Occipital lobe (tissue), 2 donors: ENCODE measurements around the gene DOCK10. TPM values are rescaled to one million over a fixed set of nuclear protein-coding genes. Genes with fewer than 3 reads are reported as not detected.

Experiments
- DNase-seq: peaks from one replicate; lab custom pipeline; 2025; lab: John Stamatoyannopoulos, UW
- total RNA-seq: library from RNA; depleted of rRNA; stranded (reverse); fragments of >200 nt; gene quantifications from one replicate; pipeline ENCODE4 v1.2.3, GENCODE V29; 2014

The DOCK10 gene
- total RNA-seq, 1 donor from 2014 or later = 8.3 TPM

GRCh38 chr2:224837558-224837957 is 204.7 kb downstream of the DOCK10 start:
- DNase-seq = no peak

DNA sequence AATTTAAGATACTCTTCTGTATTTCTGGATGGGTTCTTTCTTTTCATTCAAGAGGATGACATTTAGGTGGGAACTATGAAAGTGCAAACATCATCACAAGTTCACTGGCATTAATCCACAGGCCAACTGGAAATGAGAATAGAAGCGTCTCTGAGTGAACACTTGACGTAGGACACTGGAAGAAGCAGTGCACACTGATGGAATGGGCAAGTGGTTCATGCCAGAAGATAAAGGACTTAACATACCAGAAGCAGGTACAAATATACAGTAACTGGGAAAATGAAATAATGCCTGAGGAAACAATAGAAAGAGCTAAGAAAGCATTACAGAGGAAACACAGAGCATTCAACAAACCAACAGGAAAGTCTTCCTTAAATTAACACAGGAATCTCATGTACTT is 205.2 kb downstream of the DOCK10 start:
- no peak for DNase-seq

GRCh38 chr2:224836263-224836662 is 206.0 kb downstream of the DOCK10 start:
- no peak for DNase-seq

- DNase-seq = no peak
Observed at GRCh38 chr2:224835405-224835804, 206.9 kb downstream of the DOCK10 start.

- DNase-seq = no peak
Observed at GRCh38 chr2:224833986-224834385, 208.3 kb downstream of the DOCK10 start.

DNA sequence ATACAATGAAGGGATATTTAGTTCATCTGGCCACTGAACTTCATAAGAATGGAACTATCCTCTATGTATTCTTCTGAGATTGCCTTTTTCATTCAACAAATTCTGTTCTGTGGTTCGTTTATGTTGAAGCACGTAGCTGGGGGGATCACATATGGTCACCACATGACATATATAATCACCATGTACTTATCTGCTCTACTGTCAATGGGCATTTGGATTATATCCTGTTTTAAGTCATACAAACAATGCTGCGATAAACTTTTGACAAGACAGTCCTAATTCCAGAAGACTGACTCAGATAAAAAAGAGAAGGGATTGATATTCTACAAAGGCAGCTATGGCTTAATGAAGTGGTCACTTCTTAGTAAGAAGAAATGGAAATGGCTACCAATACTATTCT is 210.1 kb downstream of the DOCK10 start:
- DNase-seq = no peak

- no peak for DNase-seq
Observed at GRCh38 chr2:224831530-224831929, 210.7 kb downstream of the DOCK10 start.

DNA sequence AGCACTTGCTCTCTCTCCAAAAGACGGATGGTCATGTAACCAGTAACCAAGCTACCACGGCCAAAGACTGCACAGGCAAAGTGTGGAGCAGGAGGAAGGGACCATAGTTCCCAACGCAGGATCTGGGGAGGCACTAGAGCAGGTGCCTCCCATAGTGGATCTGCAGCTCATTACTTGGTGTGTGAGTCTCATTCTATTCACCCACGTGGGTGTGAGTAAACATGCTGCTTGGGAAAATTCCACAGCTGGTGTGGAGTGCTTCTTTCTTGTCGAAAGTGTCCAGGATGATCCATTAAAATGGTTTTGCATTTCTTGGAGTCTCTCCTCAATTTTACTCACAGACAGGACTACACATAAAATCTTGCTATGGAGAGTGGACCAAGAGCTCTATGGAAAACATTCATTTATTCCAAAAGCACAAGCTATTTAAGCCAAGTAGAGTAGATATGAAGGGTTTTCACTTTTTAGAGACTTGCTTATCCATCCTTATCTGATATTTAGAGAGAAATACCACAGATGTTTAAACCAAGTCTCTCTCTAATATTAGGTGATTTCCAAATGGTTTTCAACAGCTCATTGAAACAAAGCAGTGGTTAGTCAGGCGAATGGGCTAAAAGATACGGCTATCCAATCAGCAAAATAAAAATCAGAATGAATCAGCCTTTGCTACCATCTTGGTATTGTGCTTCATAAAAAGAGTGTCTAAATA is 221.8 kb downstream of the DOCK10 start:
- no peak for DNase-seq

DNA sequence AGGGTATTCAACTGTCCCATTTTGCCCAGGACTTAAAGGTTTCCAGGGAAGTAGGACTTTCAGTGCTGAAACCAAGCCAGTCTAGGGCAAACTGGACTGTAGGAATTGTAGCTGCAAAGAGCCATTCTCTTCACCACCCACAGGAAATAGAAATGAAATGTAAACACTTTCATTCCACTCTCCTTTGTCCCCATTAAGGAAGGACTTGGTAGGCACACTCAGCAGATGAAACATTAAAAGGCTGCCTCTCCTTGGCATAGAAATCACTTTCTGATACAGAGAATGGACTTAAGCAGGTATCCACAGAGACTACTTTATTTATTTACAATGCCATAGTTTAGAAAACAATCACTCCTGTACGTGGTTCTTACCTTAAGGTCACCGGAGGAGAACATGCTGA is 223.2 kb downstream of the DOCK10 start:
- DNase-seq = no peak

- DNase-seq = no peak
Observed at GRCh38 chr2:224817676-224818075, 224.6 kb downstream of the DOCK10 start.

- no peak for DNase-seq
Observed at GRCh38 chr2:224816816-224817215, 225.5 kb downstream of the DOCK10 start.

DNA sequence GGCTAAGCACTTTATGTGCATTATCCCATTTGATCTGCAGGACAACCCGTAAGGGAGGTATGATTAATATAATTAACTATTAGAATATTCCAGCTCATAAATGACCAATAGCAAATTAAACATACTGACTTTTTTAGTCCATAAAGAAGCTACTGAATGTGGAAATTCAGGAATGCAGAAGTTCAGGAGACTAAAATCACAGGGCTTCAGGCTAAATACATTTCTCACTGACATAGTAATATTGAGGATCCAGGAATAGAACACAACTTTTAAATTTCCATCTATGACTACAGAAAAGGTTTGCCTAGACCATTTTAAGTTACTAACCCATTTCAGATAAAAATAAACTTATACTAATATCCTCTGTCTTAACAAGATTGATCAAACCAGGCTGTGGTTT is 228.7 kb downstream of the DOCK10 start:
- no peak for DNase-seq

DNA sequence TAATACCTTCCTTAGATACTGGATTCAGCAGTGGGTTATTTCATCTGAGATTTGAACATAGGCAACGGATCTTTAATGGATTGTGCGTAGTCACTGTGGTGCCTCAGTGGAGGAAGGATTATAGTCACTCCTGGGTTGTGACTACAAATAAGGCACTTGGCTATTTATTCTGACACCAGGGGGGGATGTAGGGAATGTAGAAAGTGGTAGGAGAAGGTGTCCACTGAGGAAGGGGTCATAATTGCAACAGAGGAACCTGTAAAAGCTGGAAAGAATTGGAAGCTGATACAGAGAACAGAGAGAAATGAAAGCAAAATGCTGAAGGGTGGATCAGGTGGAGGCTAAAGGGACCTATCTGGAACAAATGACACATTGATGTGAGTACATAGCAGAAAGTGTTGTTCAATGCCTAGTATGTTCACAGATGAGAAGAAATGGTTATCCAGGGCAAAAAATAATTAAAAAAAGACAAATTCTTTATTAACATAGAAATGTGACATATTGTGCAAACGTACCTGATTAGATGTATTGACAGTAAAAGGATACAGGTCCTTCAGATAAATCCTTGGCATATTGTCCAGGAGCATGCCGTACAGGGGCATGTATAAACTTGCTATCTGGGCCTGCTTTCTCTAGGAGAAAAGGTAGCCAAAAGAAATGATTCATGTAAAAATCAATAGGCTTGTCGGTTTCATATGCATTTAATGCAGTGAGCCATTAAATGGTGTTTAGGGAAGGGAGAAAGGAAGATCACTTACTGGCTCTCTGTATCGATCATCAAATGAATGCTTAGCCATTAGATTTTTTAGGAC is 234.9 kb downstream of the DOCK10 start:
- no peak for DNase-seq

DNA sequence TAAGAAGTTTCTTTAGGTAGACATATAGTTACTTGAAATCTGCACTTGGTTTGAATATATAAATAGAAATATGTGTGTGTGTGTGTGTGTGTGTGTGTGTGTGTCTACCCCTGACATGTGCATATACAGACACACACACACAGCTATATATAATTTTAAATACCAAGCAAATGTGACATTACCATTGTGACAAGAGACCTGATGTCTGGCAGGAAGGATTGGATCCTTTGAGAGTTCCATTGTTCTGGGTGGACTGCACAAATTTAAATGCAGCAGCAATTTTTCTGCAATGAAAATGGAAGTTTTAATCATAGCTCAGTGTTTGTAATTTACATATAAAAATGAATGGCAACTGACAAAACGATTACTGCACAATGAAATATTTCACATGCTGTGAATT is 238.3 kb downstream of the DOCK10 start:
- no peak for DNase-seq

- DNase-seq = no peak
Observed at GRCh38 chr2:224802407-224802806, 239.9 kb downstream of the DOCK10 start.

DNA sequence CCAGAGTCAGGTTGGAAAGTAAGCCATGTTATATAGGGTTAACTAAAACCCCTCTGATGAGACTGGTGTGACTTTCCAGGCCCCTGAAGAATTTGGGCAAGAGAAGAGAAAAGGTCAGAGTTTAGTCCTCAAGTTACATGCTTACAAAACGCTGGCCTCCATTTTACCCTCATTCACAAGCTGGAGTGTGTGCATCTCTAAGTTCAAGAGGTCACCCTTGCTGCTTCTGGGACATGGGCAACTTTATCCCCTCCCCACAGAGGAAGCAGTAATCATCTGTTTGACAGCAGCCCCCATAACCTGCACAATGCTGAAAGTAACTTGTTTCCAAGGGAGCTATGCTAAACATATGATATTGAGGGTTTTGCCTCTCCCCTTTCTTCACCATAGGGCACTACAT is 240.9 kb downstream of the DOCK10 start:
- DNase-seq = no peak

- DNase-seq = no peak
Observed at GRCh38 chr2:224799691-224800090, 242.6 kb downstream of the DOCK10 start.

- no peak for DNase-seq
Observed at GRCh38 chr2:224798180-224798579, 244.1 kb downstream of the DOCK10 start.

DNA sequence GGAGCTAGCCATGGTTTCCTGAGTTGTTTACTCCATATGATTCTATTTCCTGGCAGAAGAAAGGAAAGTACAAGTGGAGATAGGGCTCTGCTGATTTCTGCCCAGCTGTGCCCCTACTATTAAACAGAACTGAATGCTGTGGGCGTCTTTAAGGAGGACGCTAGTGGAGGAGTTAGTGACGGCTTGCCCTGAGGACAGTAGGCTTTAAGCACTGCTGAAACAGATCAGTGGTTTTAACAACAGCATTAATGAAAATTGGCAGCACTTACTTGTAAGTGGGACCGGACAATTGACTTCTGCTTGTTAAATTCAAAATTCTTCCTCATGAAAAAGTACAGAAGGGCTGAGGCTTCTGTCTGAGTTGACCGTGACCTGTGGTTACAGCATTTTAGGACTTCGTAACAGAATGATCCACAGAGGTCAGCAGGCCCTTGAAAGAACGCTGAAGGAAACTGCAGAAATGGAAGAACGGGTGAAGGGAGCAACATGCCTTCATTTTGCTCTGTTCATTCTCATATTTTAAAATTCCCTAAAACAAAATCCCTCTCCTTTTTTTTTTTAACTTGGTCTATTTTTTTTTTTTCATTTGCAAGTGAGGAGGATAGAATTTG is 245.5 kb downstream of the DOCK10 start:
- no peak for DNase-seq

DNA sequence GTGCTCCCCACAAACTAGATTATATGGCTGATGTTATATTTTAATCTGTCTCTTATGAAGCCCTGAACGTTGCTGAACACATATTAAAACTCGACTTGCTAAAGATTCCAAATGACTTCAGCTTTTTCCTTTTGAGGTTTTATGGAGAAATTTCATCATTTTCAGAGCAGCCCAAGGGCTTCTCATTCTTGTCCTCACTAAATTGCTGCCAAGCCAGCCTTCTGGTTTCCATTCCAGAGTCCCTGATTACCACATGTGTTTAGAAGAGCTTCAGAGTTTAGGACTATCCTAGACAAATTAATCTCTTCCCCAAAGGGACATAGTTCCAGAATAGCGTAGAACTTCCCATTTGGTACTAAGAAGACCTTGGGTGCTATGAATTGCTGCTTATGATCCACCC is 248.3 kb downstream of the DOCK10 start:
- no peak for DNase-seq

DNA sequence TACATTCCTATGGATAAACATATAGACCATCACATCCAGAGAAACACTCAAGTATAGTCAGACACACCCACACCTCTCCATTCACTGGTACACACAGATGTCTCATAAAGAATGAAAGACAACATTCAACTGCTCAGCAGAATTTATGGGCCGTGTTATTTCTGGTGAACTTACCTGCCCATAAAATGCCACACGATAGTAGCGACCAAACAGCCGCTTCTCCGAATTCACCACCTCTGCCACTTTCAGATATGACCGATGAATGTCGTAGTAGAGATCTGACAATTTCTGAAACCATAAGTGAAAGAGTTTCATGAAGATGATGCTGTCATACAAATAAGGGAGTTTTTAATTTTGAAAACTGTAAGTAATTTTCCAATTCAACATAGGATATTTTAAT is 255.4 kb downstream of the DOCK10 start:
- DNase-seq = no peak

- DNase-seq = no peak
Observed at GRCh38 chr2:224781400-224781799, 260.9 kb downstream of the DOCK10 start.

DNA sequence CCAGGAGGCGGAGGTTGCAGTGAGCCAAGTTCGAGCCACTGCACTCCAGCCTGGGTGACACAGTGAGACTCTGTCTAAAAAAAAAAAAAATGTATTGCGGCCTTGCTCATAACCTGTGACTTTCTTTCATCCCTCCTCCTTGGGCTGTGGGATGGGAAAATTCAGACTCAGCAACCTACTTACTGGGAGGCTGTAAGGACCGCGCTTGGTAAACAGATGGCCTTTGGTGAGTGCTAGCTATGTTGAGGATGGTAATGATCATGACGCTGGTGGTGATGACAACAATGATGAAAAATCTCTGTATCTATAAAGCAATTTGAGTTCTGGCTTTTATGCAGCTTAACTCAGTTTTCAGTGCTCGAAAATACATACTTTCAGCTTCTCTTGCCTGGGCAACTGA is 261.4 kb downstream of the DOCK10 start:
- DNase-seq = no peak
